Stimulated activated CD8-positive, alpha-beta memory T cell treated with anti-CD3 and anti-CD28 coated beads, Interleukin-15, amount 100 ng/mL, for 48 hours (primary cell): ENCODE results near the gene PDE9A.

Experiments used
- DNase-seq, 2 donors: peaks; one replicate each; pipeline ENCODE4 v3.0.0-alpha.2; 2020; ENCODE audit warnings: low read depth in 2 of 2

Gene PDE9A

GRCh38 chr21:42769183-42769819, 115.9 kb downstream of the PDE9A start:
- no peak for DNase-seq

GRCh38 chr21:42769820-42770716, 116.6 kb downstream of the PDE9A start:
- DNase-seq: no peak

- no peak for DNase-seq
These were observed 117.5 kb downstream of the PDE9A start for GRCh38 chr21:42770717-42771502.

GRCh38 chr21:42771503-42771805, 118.0 kb downstream of the PDE9A start:
- DNase-seq: no peak

GRCh38 chr21:42775123-42775522, 121.7 kb downstream of the PDE9A start:
- no peak for DNase-seq

GRCh38 chr21:42775891-42776290, 122.5 kb downstream of the PDE9A start:
- no peak for DNase-seq

- no peak for DNase-seq
These were observed 123.8 kb downstream of the PDE9A start for GRCh38 chr21:42777064-42777756.

GRCh38 chr21:42777757-42778344, 124.4 kb downstream of the PDE9A start:
- DNase-seq: no peak

GRCh38 chr21:42779431-42779861, 126.0 kb downstream of the PDE9A start:
- DNase-seq: no peak

GRCh38 chr21:42780617-42781016, 127.2 kb downstream of the PDE9A start:
- no peak for DNase-seq

GRCh38 chr21:42781150-42781970, 127.9 kb downstream of the PDE9A start:
- no peak for DNase-seq

GRCh38 chr21:42781971-42782722, 128.7 kb downstream of the PDE9A start:
- DNase-seq: no peak

- no peak for DNase-seq
These were observed 129.4 kb downstream of the PDE9A start for GRCh38 chr21:42782723-42783242.

- DNase-seq: no peak
These were observed 130.9 kb downstream of the PDE9A start for GRCh38 chr21:42784276-42784675.

- no peak for DNase-seq
These were observed 131.6 kb downstream of the PDE9A start for GRCh38 chr21:42784896-42785451.

GRCh38 chr21:42785666-42786427, 132.4 kb downstream of the PDE9A start:
- DNase-seq: no peak

- DNase-seq: no peak
These were observed 133.5 kb downstream of the PDE9A start for GRCh38 chr21:42786884-42787283.

GRCh38 chr21:42787613-42788012, 134.2 kb downstream of the PDE9A start:
- DNase-seq: no peak
